Thoracic aorta endothelial cell (primary cell): Measurements from ENCODE around the gene SANBR. TPM values are rescaled to one million over a fixed set of nuclear protein-coding genes. Genes with fewer than 3 reads are reported as not detected.

Experiments
- total RNA-seq: library from RNA; depleted of rRNA; stranded (reverse); fragments of >200 nt; gene quantifications from 2 replicates; pipeline ENCODE4 v1.2.3, GENCODE V29; 2012

SANBR gene
- 26.3 and 29.8 TPM in 2 replicates for total RNA-seq

GRCh38 chr2:61065714-61066709, at the start of gene SANBR:
SANBR (plus strand) TSS chr2:61065871; CDS start chr2:61070351, 4,480 bp downstream.

GRCh38 chr2:61017556-61018317, 47.9 kb upstream of the SANBR start, which contains the start of the genes PEX13 and PUS10:
PEX13 (plus strand) TSS chr2:61017720; CDS start chr2:61017760, 40 bp downstream.
PUS10 (minus strand) TSS chr2:61018255; CDS start chr2:61011890, 6,365 bp downstream.

Other genes starting within 250 kb of the SANBR start
- 11.6 and 12.4 TPM in 2 replicates for gene REL, start 184.3 kb upstream of the SANBR start, total RNA-seq
- gene PEX13, start 48.2 kb upstream of the SANBR start, total RNA-seq: 41.9 and 47.3 TPM in 2 replicates
- 14.1 and 16.5 TPM in 2 replicates for gene PUS10, start 47.6 kb upstream of the SANBR start, total RNA-seq
- 8.5 and 11.7 TPM in 2 replicates for gene C2orf74, start 96.3 kb downstream of the SANBR start, total RNA-seq